Bone marrow (tissue), 2 donors: Measurements from ENCODE around the gene TSPAN13.
A peak's percentile ranks its signal among the peaks of the same experiment; 100 is the strongest.

Experiments used
- DNase-seq, 2 donors: peaks; one replicate each; lab custom pipeline; 2025; lab: John Stamatoyannopoulos, UW

The TSPAN13 gene

GRCh38 chr7:16812542-16813231 lies 59.1 kb downstream of the TSPAN13 start:
- no peak for DNase-seq

DNA sequence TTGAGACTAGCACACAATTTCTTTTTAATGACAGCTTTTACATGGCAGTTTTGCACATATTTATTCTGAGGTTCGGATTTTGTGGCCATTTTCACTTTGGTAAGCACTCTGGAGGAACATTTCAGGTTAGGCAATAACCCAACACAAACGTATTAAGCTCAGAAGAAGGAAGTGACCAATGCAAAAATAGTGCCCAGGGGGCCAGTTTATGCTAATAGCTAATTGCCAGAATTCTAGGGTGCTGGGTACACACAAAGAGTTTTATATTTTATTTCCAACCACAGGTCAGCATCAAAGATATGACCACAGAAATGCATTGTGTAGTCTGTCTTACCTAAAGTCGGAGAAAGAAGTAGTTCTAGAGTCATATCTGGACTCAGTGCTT lies 59.7 kb downstream of the TSPAN13 start:
- no peak for DNase-seq

- DNase-seq: no peak
Measured at GRCh38 chr7:16815001-16815400, 61.4 kb downstream of the TSPAN13 start.

DNA sequence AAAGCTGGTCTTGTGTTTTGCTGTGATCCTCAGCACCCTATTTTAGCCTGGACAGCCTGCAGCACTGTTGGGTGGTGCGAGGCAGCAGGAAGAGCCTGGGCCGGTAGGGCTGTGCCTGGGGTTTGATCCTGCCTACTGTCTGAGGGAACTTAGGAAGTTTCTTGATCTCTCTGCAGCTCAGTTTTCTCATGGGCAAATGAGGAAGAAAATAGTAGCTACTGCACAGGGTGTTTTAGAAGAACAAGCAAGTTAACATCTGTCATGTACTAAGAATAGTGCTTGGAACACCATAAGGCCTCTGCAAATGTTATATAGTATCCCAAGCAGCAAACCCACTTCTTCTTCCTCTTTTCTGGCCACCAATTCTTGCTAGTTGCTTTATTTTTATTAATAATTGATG lies 63.3 kb downstream of the TSPAN13 start:
- peak in 1 of 2 donors; percentile 77 for DNase-seq

GRCh38 chr7:16817536-16817935 lies 64.0 kb downstream of the TSPAN13 start:
- DNase-seq: peak in 1 of 2 donors; percentile 20

DNA sequence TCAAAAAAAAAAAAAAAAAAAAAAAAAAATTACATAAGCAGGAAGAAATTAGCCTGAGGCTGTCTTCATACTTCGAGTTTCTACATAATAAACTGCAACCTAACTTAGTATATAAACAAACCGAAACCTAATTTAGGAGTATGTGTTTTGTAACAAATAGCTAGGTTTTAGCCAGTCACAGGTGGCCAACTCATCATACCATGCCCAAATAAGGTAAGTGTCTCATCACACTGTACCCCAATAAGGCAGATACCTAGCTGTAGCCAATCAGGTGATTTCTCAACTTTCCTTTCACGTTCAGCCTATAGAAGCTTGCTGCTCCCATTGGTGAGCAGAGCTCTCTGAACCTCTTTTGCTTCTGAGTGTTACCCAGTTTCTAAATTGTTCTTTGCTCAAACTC lies 65.2 kb downstream of the TSPAN13 start:
- DNase-seq: no peak

- no peak for DNase-seq
Measured at GRCh38 chr7:16822029-16822428, 68.5 kb downstream of the TSPAN13 start.

DNA sequence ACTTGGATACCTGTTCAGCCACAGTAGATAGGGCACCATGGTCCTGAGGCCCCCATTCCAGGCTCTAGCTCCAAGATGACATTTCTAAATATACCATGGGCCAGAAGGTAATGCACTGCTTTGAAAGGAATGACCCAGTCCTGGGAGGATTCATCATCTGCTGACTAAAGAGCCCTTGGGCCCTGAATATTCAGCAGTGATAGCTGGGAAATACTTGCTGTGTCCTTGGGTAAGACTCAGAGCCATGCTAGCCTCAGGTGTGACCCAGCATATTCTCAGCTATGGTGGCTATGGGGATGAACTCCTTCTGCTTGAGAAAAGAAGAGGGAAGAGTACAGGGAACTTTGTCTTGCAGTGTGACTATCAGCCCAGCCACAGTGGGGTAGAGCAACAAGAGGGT lies 72.5 kb downstream of the TSPAN13 start:
- DNase-seq: no peak

DNA sequence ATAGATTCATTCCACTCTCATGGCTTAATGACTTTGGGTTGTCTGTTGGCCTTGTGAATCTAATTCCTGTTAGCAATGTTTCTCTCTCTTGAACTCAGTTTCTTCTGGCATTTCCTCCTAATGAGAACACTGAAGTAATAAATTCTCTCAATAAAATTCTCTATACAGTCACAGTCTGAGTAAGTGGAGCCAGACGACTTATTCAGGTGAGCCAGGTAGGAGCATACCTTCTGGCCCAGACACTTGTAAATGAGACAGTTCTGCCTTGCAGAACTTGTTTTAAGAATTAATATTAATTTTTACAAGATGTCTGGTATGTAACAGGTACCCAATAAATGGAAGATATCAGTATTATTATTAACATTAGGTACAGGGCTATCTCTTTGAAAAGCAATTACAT lies 79.8 kb downstream of the TSPAN13 start:
- no peak for DNase-seq
